ENCODE results near the gene BMP5. TPM values are rescaled to one million over a fixed set of nuclear protein-coding genes. Genes with fewer than 3 reads are reported as not detected.

BMP5 gene
- total and polyA plus RNA-seq, 9 of the 15 experiments (the other 6 are each of a cell fraction or from before 2014, with no cell fraction given) = not detected

- TF ChIP-seq ZNF263 (CRISPR knock-in tag; IDR thresholded peaks at IDR 0.05; ENCODE audit: borderline replicate concordance) (no peak), ZNF354B (CRISPR knock-in tag; IDR thresholded peaks at IDR 0.05) (no peak), U2AF1 (optimal IDR thresholded peaks at IDR 0.05; ENCODE audit: low read depth, low read length) (no peak), ZNF592 (IDR thresholded peaks at IDR 0.05) (no peak), TAF7 (tag; IDR thresholded peaks at IDR 0.05) (no peak), E2F1 (CRISPR knock-in tag; IDR thresholded peaks at IDR 0.05) (no peak), SMARCA4 (IDR thresholded peaks at IDR 0.05) (no peak), PCBP1 (IDR thresholded peaks at IDR 0.05; ENCODE audit: low read depth, low read length, poor library complexity, severe bottlenecking) (no peak), XRCC5 (IDR thresholded peaks at IDR 0.05; ENCODE audit: low read depth, low read length) (no peak), TAL1 (IDR thresholded peaks at IDR 0.05) (no peak)
Observed at GRCh38 chr6:55835220-55835619, 40.2 kb downstream of the BMP5 start (continued).

Measured in K562 (cell line).